Right lobe of liver (tissue), 6 donors: ENCODE measurements around the gene SLC7A11. TPM values are rescaled to one million over a fixed set of nuclear protein-coding genes. Genes with fewer than 3 reads are reported as not detected.

Experiments
- ATAC-seq, 4 donors: fragments of 200-7000 bp; cut with Tn5 transposase; one replicate each; pipeline ENCODE4 v1.9.1; 2020; ENCODE audit warnings: mild to moderate bottlenecking in 4 of 4, moderate library complexity in 4 of 4
- DNase-seq, 3 donors: peaks; one replicate each; pipeline ENCODE4 v3.0.0-alpha.2; 2020
- H3K27ac ChIP-seq, 3 donors: fragments of 200-600 bp; one replicate each; pipeline ENCODE4 v1.8.0; 2022
- H3K27me3 ChIP-seq, 2 donors: fragments of 200-600 bp; one replicate each; pipeline ENCODE4 v1.8.0; 2022
- H3K36me3 ChIP-seq, 4 donors: fragments of 200-600 bp; sonication (generic) in 1 of 4; one replicate each; pipeline versions ENCODE4 v1.5.1 to v1.8.0; 2017 to 2022; ENCODE audit warnings: control low read depth in 1 of 4
- H3K4me1 ChIP-seq, 4 donors: fragments of 200-600 bp; sonication (generic) in 1 of 4; one replicate each; pipeline versions ENCODE4 v1.5.1 to v1.8.0; 2017 to 2022; ENCODE audit warnings: control low read depth in 1 of 4
- H3K4me3 ChIP-seq, 3 donors: fragments of 200-600 bp; one replicate each; pipeline ENCODE4 v1.8.0; 2022
- H3K9me3 ChIP-seq, 4 donors: fragments of 200-600 bp; sonication (generic) in 1 of 4; one replicate each; pipeline versions ENCODE4 v1.5.1 to v1.8.0; 2017 to 2022; ENCODE audit warnings: control low read depth in 1 of 4
- CTCF ChIP-seq, 4 donors: fragments of 200-600 bp in 3 of 4; fragments of 450-650 bp in 1 of 4; IDR thresholded peaks; one replicate each; pipeline versions ENCODE4 v1.5.1 to v1.8.0; 2016 to 2022; ENCODE audit warnings: antibody characterized with exemption in 4 of 4, mild to moderate bottlenecking in 2 of 4
- POLR2A ChIP-seq: fragments of 450-650 bp; IDR thresholded peaks from one replicate; pipeline ENCODE4 v1.6.1; 2017; ENCODE audit warnings: antibody characterized with exemption, mild to moderate bottlenecking
- WGBS: methylation state at CpG from one replicate; pipeline ENCODE4 v1.1.6; 2018; ENCODE audit warnings: low coverage, low lambda C conversion rate; ENCODE audit not compliant: insufficient coverage; ENCODE audit errors: missing lambda C conversion rate; 5-methylcytosine and 5-hydroxymethylcytosine counted together
- intact Hi-C, 2 donors: fragments of 100-400 bp; cut with DNase I; formaldehyde crosslinking; loops; one replicate each; pipeline versions ENCODE4 v1.11.2 to v1.14.1; 2022
- total RNA-seq, 6 experiments: library from RNA; depleted of rRNA in 2 of 6; stranded (reverse); fragments of >200 nt in 2 of 6; fragmentation: NEBNext Ultra II Directional in 3 of 6; extraction: Animal tissue kit (Norgen Biotek cat#: 25700) in 3 of 6; gene quantifications; one replicate each; pipeline versions ENCODE4 v1.1.0 to v1.2.4, GENCODE V29; 2016 to 2023
- donor health status: DM: no; HTN: yes; CAD: no.
- donor health status: DM: no; HTN: no; CAD: no.
- donor health status: DM: no; HTN: no; CAD: no.
- donor health status: DM: no; HTN: yes; CAD: no.
- donor health status: DM: no; HTN: yes; CAD: no.

SLC7A11 gene
- total RNA-seq, 6 experiments from 2014 or later: 0.02 to 1.8 (median 0.35) TPM; not detected in 1

GRCh38 chr4:138163171-138163570 is 79.0 kb downstream of the SLC7A11 start:
- intact Hi-C loops: no loop called here
- WGBS: 96% methylated on average over 2 of the region's 2 CpGs
- ATAC-seq: no peak

DNA sequence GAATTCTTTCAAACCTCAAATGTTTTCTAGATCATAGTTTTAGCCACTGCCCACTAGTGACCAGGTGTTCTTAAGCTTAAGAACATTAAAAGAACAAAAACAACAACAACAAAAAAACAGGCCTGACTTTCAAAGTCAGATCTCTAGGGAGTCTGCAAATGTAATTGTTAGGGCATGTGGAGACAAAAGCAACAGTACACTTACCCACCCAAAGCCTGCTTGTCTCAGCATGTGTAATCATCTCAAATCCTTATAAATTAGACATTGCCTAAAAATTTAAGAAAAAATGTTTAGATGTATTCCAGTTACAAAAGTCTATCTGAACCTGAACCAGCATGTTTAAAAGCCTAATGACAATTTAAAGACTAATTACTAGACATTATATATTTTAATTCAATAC is 79.9 kb downstream of the SLC7A11 start:
- Histone ChIP-seq H3K27me3 (no peaks in the 10 kb centered on the region), H3K36me3 (no peaks in the 10 kb centered on the region), H3K4me1 (no peaks in the 10 kb centered on the region), H3K4me3 (no peak overlapping the region), H3K27ac (no peak overlapping the region), H3K9me3 (no peaks in the 10 kb centered on the region)
- intact Hi-C loops: no loop called here
- no peak for ATAC-seq
- TF ChIP-seq CTCF (IDR thresholded peaks at IDR 0.05): no peak
- no peak for TF ChIP-seq POLR2A
- no peak for DNase-seq

More at GRCh38 chr4:138163171-138163570, 79.0 kb downstream of the SLC7A11 start:
- no peak for TF ChIP-seq CTCF (IDR thresholded peaks at IDR 0.05)
- TF ChIP-seq POLR2A: no peak
- no peaks in the 10 kb centered on the region for H3K9me3 ChIP-seq
- DNase-seq: no peak
- no peaks in the 10 kb centered on the region for H3K4me1 ChIP-seq
- H3K4me3 ChIP-seq: no peak overlapping the region
- H3K36me3 ChIP-seq: no peaks in the 10 kb centered on the region
- H3K27ac ChIP-seq: no peak overlapping the region
- no peaks in the 10 kb centered on the region for H3K27me3 ChIP-seq

DNA sequence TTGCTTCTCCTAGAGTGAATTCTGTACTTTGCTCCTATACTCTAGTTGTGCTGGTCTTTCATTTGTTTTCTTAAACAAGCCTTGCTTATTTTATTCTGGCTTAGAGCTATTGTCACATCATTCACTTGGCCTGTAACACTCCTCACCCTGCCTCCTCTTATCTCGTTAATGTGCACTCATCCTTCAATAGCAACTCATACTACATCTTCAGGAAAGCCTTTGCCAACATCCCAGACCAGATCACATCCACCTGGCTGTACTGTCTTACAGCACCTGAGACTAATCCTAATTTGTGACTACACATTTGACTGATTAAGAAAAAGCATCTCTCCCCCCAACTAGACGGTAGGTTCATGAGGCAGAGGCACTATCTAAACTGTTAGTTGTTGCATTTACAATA is 80.8 kb downstream of the SLC7A11 start:
- no peaks in the 10 kb centered on the region for H3K27me3 ChIP-seq
- H3K9me3 ChIP-seq: no peaks in the 10 kb centered on the region
- WGBS: 46% methylated on average over 2 of the region's 2 CpGs
- ATAC-seq (peak in 1 of 4 donors; percentile 39), DNase-seq (no peak)
- TF ChIP-seq CTCF (IDR thresholded peaks at IDR 0.05) (no peak), POLR2A (no peak)
- H3K27ac ChIP-seq: no peak overlapping the region
- no peaks in the 10 kb centered on the region for H3K36me3 ChIP-seq
- intact Hi-C loops: no loop called here
- no peaks in the 10 kb centered on the region for H3K4me1 ChIP-seq
- H3K4me3 ChIP-seq: no peak overlapping the region

DNA sequence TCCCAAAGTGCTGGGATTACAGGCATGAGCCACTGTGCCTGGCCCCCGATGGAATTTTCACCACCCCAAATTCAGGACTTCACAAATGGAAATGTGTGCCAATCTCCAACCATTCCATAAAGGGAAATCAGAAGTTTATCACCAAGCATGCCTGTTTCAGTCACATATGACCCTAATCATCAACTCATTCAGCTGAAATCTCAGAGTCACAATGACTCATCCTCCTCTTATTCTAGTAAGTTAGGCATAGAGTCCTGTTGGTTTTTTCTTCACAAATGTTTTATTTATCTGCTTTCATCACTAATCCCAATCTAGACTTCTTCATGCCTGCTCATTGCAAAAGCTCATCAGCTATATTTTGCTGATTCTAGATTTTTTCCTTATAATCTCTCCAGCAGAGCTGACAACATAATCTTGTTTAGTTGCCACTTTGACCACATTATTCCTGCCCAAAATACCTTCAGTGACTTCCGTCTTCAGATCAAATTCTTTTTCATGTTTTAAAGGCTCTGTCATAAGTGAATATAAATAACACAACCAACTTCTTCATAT is 83.3 kb downstream of the SLC7A11 start:
- intact Hi-C loops: no loop called here
- no peaks in the 10 kb centered on the region for H3K4me1 ChIP-seq
- WGBS: 79% methylated on average over 2 of the region's 2 CpGs
- H3K36me3 ChIP-seq: no peaks in the 10 kb centered on the region
- DNase-seq: no peak
- no peak for ATAC-seq
- H3K4me3 ChIP-seq: no peak overlapping the region
- TF ChIP-seq POLR2A (no peak), CTCF (IDR thresholded peaks at IDR 0.05) (no peak)
- no peak overlapping the region for H3K27ac ChIP-seq
- H3K9me3 ChIP-seq: no peaks in the 10 kb centered on the region
- H3K27me3 ChIP-seq: no peaks in the 10 kb centered on the region

GRCh38 chr4:138140879-138141278 is 101.3 kb downstream of the SLC7A11 start:
- Histone ChIP-seq H3K27ac (no peak overlapping the region), H3K27me3 (no peaks in the 10 kb centered on the region), H3K36me3 (no peaks in the 10 kb centered on the region), H3K4me3 (no peak overlapping the region), H3K9me3 (no peaks in the 10 kb centered on the region), H3K4me1 (no peaks in the 10 kb centered on the region)
- intact Hi-C loops: no loop called here
- TF ChIP-seq POLR2A: no peak
- no peak for ATAC-seq
- DNase-seq: no peak
